Skeletal muscle tissue (tissue), 4 donors: Measurements from ENCODE around the gene RAD51C. TPM values are rescaled to one million over a fixed set of nuclear protein-coding genes. Genes with fewer than 3 reads are reported as not detected.
"Not testable (repeated sequence)": the region's sequence is repeated elsewhere in the genome, so short reads cannot be mapped to it uniquely, and the experiment has no call there.

Experiments
- H3K27ac ChIP-seq: one replicate; pipeline ENCODE4 v1.7.0; 2013; ENCODE audit warnings: mild to moderate bottlenecking, low read depth, low read length, inconsistent platforms
- H3K27me3 ChIP-seq, 3 donors: one replicate each; pipeline ENCODE4 v1.7.0; 2013; ENCODE audit warnings: low read length in 3 of 3; ENCODE audit not compliant: control insufficient read depth in 3 of 3, insufficient read depth in 3 of 3
- H3K36me3 ChIP-seq, 3 donors: one replicate each; pipeline ENCODE4 v1.7.0; 2013; ENCODE audit warnings: low read length in 3 of 3; ENCODE audit not compliant: control insufficient read depth in 3 of 3, insufficient read depth in 3 of 3
- H3K4me1 ChIP-seq, 3 donors: one replicate each; pipeline ENCODE4 v1.7.0; 2013; ENCODE audit warnings: low read length in 3 of 3, mild to moderate bottlenecking in 3 of 3; ENCODE audit not compliant: control insufficient read depth in 3 of 3, insufficient read depth in 3 of 3
- H3K4me3 ChIP-seq, 3 donors: one replicate each; pipeline ENCODE4 v1.7.0; 2013; ENCODE audit warnings: low read length in 3 of 3
- H3K9ac ChIP-seq, 3 donors: one replicate each; pipeline ENCODE4 v1.7.0; 2013; ENCODE audit warnings: low read length in 3 of 3, mild to moderate bottlenecking in 3 of 3, moderate library complexity in 2 of 3, low read depth in 1 of 3
- H3K9me3 ChIP-seq, 3 donors: one replicate each; pipeline ENCODE4 v1.7.0; 2013; ENCODE audit warnings: low read length in 3 of 3; ENCODE audit not compliant: control insufficient read depth in 3 of 3
- total RNA-seq: library from RNA; depleted of rRNA; stranded (reverse); fragments of >200 nt; gene quantifications from one replicate; pipeline ENCODE4 v1.2.3, GENCODE V29; 2014
- donor health status: Osteomylitis.

RAD51C gene
- total RNA-seq, 1 donor from 2014 or later = 26.6 TPM

GRCh38 chr17:58680038-58680369 lies 12.4 kb upstream of the RAD51C start:
- no peaks in the 10 kb centered on the region for H3K36me3 ChIP-seq
- H3K27ac ChIP-seq = no peak overlapping the region
- H3K4me3 ChIP-seq = no peak overlapping the region
- no peaks in the 10 kb centered on the region for H3K9me3 ChIP-seq
- H3K27me3 ChIP-seq = peaks cover 0 to 2% (median 0%) of the 10 kb centered on the region in 3 donors
- no peak overlapping the region for H3K9ac ChIP-seq
- H3K4me1 ChIP-seq = no peaks in the 10 kb centered on the region

DNA sequence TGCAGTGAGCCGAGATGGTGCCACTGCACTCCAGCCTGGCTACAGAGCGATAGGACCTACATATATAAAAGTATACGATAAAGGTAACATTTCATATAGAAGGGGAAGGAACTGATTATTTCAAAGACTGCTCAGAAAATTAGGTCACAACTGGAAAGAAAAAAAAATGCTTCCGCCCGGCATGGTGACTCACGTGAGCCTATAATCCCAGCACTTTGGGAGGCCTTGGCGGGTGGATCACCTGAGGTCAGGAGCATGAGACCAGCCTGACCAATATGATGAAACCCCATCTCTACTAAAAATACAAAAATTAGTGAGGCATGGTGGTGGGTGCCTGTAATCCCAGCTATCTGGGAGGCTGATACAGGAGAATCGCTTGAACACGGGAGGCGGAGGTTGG lies 8.4 kb upstream of the RAD51C start:
- peaks cover 0 to 2% (median 0%) of the 10 kb centered on the region in 3 donors for H3K27me3 ChIP-seq
- no peak overlapping the region for H3K9ac ChIP-seq
- H3K4me1 ChIP-seq = no peaks in the 10 kb centered on the region
- H3K9me3 ChIP-seq = no peaks in the 10 kb centered on the region
- H3K4me3 ChIP-seq = no peak overlapping the region
- H3K27ac ChIP-seq = no peak overlapping the region
- H3K36me3 ChIP-seq = no peaks in the 10 kb centered on the region

- not testable (repeated sequence) for H3K27ac ChIP-seq, H3K9me3 ChIP-seq, H3K4me3 ChIP-seq, H3K4me1 ChIP-seq, H3K27me3 ChIP-seq, H3K9ac ChIP-seq, H3K36me3 ChIP-seq
Measured at GRCh38 chr17:58684462-58684861, 7.9 kb upstream of the RAD51C start.

DNA sequence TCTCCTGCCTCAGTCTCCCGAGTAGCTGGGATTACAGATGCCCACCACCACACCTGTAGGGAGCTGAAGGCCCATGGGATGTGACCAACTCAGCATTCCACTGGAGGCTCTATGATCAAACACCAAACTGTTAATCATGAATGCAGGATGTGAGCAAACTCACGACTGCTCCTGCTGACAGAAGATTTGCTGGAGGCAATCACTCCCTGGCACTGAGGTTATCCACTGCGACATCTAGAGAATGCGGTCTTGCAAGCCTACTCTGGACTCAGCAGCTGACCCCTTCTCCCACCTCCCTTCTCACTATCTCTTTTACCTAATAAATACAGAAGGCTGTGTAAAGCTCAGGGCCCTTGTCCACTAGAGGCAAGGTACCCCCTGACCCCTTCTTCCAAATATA lies 5.4 kb upstream of the RAD51C start:
- peaks cover 0 to 2% (median 0%) of the 10 kb centered on the region in 3 donors for H3K9me3 ChIP-seq
- H3K27me3 ChIP-seq = no peaks in the 10 kb centered on the region
- no peaks in the 10 kb centered on the region for H3K4me1 ChIP-seq
- H3K36me3 ChIP-seq = no peaks in the 10 kb centered on the region
- H3K27ac ChIP-seq = no peak overlapping the region
- no peak overlapping the region for H3K4me3 ChIP-seq
- H3K9ac ChIP-seq = no peak overlapping the region

GRCh38 chr17:58688521-58688920 lies 3.9 kb upstream of the RAD51C start:
- Histone ChIP-seq H3K27ac (no peak overlapping the region), H3K9ac (no peak overlapping the region), H3K4me1 (peaks cover 8 to 12% (median 11%) of the 10 kb centered on the region in 3 donors), H3K36me3 (no peaks in the 10 kb centered on the region), H3K9me3 (peaks cover 0 to 2% (median 0%) of the 10 kb centered on the region in 3 donors), H3K4me3 (no peak overlapping the region), H3K27me3 (no peaks in the 10 kb centered on the region)

- H3K9ac ChIP-seq, H3K27ac ChIP-seq, H3K9me3 ChIP-seq, H3K36me3 ChIP-seq, H3K4me3 ChIP-seq, H3K27me3 ChIP-seq: not testable (repeated sequence)
- peaks cover 8 to 15% (median 11%) of the 10 kb centered on the region in 3 donors for H3K4me1 ChIP-seq
Measured at GRCh38 chr17:58690033-58690432, 2.4 kb upstream of the RAD51C start.

- Histone ChIP-seq H3K36me3 (peaks cover 0 to 2% (median 0%) of the 10 kb centered on the region in 3 donors), H3K4me1 (peaks cover 8 to 15% (median 11%) of the 10 kb centered on the region in 3 donors), H3K9me3 (peaks cover 0 to 2% (median 0%) of the 10 kb centered on the region in 3 donors), H3K27ac (peak within 1 kb of the TSS; percentile 53), H3K27me3 (no peaks in the 10 kb centered on the region), H3K9ac (peak within 1 kb of the TSS; percentile 76 to 86 (median 85)), H3K4me3 (peak within 1 kb of the TSS; percentile 85 to 95 (median 88))
Measured at GRCh38 chr17:58691701-58692238, 632 bp upstream of the RAD51C start, which contains the start of gene TEX14. Gene TEX14 (minus strand): TSS chr17:58692045. CDS start chr17:58652001, 40,044 bp downstream.

DNA sequence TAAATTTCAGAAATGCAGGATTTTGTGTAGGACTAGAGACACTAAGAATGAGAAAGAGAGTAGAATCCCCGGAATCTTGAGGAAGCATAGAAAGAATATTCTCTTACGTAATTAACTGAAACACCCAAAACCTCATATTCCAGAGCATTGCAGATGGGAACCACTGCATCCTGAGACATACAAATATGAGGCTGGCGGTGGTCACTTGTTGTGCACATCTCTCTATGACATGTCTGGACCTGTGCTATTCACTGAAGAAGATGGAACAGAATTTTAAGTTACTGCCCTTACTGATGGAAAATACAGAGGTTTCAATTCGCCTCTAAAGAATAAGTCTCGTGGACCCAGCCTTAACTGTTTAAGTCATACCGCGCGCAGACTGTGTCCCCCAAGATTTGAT lies 806 bp downstream of the RAD51C start:
- Histone ChIP-seq H3K9me3 (peaks cover 0 to 2% (median 0%) of the 10 kb centered on the region in 3 donors), H3K4me3 (peak overlapping the region; percentile 85 to 95 (median 88)), H3K27ac (peak overlapping the region; percentile 53), H3K36me3 (peaks cover 0 to 2% (median 0%) of the 10 kb centered on the region in 3 donors), H3K4me1 (peaks cover 8 to 15% (median 11%) of the 10 kb centered on the region in 3 donors), H3K9ac (peak overlapping the region; percentile 76 to 86 (median 85)), H3K27me3 (no peaks in the 10 kb centered on the region)

GRCh38 chr17:58693751-58694150 lies 1.3 kb downstream of the RAD51C start:
- Histone ChIP-seq H3K4me3 (no peak overlapping the region), H3K9me3 (peaks cover 0 to 2% (median 0%) of the 10 kb centered on the region in 3 donors), H3K27ac (no peak overlapping the region), H3K36me3 (peaks cover 0 to 2% (median 0%) of the 10 kb centered on the region in 3 donors), H3K9ac (no peak overlapping the region), H3K27me3 (no peaks in the 10 kb centered on the region), H3K4me1 (peaks cover 8 to 15% (median 11%) of the 10 kb centered on the region in 3 donors)

DNA sequence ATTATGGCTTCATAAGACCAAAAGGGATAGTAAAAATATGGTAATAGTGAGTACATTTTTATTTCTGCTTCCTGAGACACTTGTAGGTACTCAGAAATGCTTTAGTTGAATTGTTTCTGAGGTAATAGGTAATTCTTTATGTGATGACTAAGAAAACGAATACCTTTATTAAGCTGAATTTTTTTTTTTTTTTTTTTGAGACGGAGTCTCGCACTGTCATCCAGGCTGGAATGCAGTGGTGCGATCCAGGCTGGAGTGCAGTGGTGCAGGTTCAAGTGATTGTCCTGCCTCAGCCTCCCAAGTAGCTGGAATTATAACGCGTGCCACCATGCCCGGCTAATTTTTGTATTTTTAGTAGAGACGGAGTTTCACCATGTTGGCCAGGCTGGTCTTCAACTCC lies 1.9 kb downstream of the RAD51C start:
- Histone ChIP-seq H3K4me1 (peaks cover 8 to 15% (median 11%) of the 10 kb centered on the region in 3 donors), H3K36me3 (peaks cover 0 to 2% (median under 1%) of the 10 kb centered on the region in 3 donors), H3K9me3 (peaks cover 0 to 2% (median 0%) of the 10 kb centered on the region in 3 donors), H3K9ac (peak overlapping the region in 1 of 3 donors; percentile 22), H3K27ac (no peak overlapping the region), H3K4me3 (no peak overlapping the region), H3K27me3 (no peaks in the 10 kb centered on the region)
